HG03442 (cell line): Measurements from ENCODE around the gene FNDC11.
"Not testable (repeated sequence)": the region's sequence is repeated elsewhere in the genome, so short reads cannot be mapped to it uniquely, and the experiment has no call there.

ENCODE experiments used
- ATAC-seq: cut with Tn5 transposase; IDR thresholded peaks from one replicate; pipeline ENCODE4 v1.9.1; 2021; ENCODE audit warnings: mild to moderate bottlenecking, moderate library complexity; ENCODE audit not compliant: unreplicated experiment

FNDC11 gene

DNA sequence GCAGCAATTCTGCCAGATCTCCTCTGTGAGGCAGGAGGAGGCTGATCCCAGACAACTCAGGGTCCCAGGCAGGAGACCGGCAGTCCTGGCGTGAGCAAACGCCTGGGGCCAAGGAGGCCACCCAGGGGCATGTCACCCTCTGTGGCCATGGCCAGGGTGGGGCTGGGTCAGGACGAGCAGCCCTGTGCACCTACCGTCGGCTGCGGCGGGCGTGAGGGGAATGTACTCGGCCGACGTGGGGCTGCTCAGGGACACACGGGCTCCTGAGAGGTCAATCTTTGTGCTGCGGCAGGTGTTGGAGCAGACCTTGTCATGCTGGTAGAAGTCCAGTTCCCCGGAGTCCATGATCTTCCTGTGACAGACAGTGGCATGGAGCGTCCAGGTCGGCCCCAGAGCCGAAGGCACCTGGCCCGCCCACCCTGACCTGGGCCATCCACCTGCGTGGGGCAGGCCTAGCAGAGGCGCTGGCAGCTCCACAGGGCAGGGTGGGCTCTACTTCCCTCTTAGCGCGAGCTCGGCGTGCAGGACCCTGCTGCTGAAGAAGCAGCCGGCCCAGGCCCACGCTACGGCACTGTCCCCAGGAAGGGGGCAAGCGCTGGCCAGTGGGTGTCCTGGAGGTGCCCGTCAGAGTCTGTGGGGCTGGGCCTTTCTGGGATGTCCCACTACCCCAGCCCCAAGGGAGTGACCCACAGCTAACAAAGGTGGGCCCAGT lies 41.6 kb downstream of the FNDC11 start:
- no peak for ATAC-seq

GRCh38 chr20:63596423-63596822 lies 42.5 kb downstream of the FNDC11 start:
- no peak for ATAC-seq

GRCh38 chr20:63597651-63598478 lies 43.9 kb downstream of the FNDC11 start:
- ATAC-seq, result no peak

- ATAC-seq, result no peak
Measured at GRCh38 chr20:63598479-63599395, 44.8 kb downstream of the FNDC11 start.

GRCh38 chr20:63599396-63600050 lies 45.6 kb downstream of the FNDC11 start:
- ATAC-seq, result no peak

DNA sequence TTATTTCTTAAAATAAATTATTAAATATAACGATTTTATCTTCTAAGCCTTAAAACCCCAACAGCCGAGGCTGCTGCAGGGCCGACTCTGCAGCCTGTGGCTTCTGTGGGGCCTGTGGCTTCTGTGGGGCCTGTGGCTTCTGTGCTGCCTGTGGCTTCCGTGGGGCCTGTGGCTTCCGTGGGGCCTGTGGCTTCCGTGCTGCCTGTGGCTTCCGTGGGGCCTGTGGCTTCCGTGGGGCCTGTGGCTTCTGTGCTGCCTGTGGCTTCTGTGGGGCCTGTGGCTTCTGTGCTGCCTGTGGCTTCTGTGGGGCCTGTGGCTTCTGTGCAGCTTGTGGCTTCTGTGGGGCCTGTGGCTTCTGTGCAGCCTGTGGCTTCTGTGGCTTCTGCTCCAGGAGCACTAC lies 47.7 kb downstream of the FNDC11 start:
- not testable (repeated sequence) for ATAC-seq

DNA sequence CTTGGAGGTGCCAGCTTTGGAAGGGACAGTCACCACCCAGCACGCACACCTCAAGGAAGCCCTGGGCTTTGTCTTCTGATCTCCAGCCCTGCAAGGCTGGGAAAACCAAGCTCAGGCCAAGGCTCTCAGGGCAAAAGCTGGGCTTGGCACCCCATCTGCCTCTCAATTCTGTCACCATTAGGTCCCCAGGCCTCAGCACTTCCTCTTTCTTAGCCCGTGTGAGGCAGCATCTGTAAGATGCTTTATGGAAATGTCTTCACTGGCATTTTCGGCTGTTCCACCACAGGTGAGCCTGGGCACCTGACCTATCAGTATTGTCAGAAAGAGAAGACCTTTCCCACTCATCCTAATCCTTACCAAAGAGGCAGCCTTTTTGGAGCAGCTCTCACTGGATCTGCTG lies 48.4 kb downstream of the FNDC11 start:
- ATAC-seq, result no peak
